IgD-negative memory B cell (primary cell): ENCODE results near the gene SMIM12. TPM values are rescaled to one million over a fixed set of nuclear protein-coding genes. Genes with fewer than 3 reads are reported as not detected.
"Not testable (repeated sequence)": the region's sequence is repeated elsewhere in the genome, so short reads cannot be mapped to it uniquely, and the experiment has no call there.

Experiments
- H3K27ac Mint-ChIP-seq, 3 donors: one replicate each; pipeline ENCODE4 v1.8.0; 2020 to 2022; ENCODE audit warnings: mild to moderate bottlenecking in 3 of 3, mixed read lengths in 3 of 3, moderate library complexity in 1 of 3
- H3K27me3 Mint-ChIP-seq: one replicate; pipeline ENCODE4 v1.8.0; 2021; ENCODE audit warnings: mixed read lengths
- H3K36me3 Mint-ChIP-seq: one replicate; pipeline ENCODE4 v1.8.0; 2020; ENCODE audit warnings: mild to moderate bottlenecking, mixed read lengths
- H3K4me1 Mint-ChIP-seq, 3 donors: one replicate each; pipeline ENCODE4 v1.8.0; 2020 to 2022; ENCODE audit warnings: mixed read lengths in 3 of 3, mild to moderate bottlenecking in 1 of 3
- H3K4me3 Mint-ChIP-seq, 4 donors: one replicate each; pipeline ENCODE4 v1.8.0; 2020 to 2022; ENCODE audit warnings: mild to moderate bottlenecking in 4 of 4, mixed read lengths in 4 of 4, moderate library complexity in 3 of 4
- H3K9me3 Mint-ChIP-seq, 3 donors: one replicate each; pipeline ENCODE4 v1.8.0; 2020 to 2021; ENCODE audit warnings: mixed read lengths in 3 of 3, mild to moderate bottlenecking in 1 of 3
- polyA plus RNA-seq: library from polyadenylated mRNA; unstranded; fragments of 300-500 nt; fragmentation: Illumina TruSeq; gene quantifications from one replicate; pipeline ENCODE4 v1.2.3, GENCODE V29; 2021

Gene SMIM12
- polyA plus RNA-seq, 1 donor from 2014 or later: 73.4 TPM

DNA sequence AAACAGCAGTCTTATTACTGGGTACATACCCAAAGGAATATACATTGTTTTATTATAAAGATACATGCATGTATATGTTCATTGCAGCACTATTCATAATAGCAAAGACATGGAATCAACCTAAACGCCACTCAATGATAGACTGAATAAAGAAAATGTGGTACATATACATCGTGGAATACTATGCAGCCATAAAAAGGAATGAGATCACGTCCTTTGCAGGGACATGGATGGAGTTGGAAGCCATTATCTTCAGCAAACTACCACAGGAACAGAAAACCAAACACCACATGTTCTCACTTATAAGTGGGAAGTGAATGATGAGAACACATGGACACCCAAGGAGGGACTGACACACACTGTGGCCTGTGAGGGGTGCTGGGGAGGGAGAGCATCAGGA lies 48.8 kb downstream of the SMIM12 start:
- not testable (repeated sequence) for H3K9me3 Mint-ChIP-seq, H3K27ac Mint-ChIP-seq, H3K4me3 Mint-ChIP-seq

DNA sequence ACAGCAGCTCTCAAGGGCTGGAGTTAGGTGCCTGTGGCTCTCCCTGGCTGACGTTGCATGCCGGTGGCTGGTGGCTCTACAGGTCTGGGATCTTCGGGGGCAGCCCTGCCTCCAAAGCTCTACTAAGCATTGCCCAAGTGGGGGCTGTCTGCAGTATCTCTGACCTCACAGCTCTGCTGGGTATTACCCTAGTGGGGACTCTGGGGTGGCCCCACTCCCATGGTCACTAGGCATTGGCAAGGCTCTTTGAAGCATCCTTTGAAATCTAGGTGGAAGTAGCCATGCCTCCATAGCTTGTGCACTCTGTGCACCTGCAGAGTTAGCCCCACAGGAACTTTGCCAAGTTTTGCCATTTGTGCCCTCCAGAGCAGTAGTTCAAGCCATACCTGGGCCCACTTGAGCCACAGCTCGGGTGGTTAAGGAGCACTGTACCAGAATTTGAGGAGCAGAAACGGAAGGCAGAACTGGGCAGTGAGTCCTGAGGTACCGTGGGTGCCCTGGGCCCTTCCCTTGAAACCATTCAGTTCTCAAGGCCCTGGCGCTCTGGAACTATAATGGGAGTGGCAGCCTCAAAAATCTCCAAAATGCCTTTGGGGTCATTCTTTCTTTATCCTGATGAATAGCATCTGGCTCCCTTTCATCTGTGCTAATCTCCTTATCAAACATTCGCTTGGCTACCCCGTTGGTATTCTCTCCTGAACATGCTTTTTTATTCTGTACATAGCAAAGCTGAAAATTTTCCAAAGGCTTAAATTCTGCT lies 51.3 kb downstream of the SMIM12 start:
- H3K27ac Mint-ChIP-seq: no peak overlapping the region
- no peaks in the 10 kb centered on the region for H3K27me3 Mint-ChIP-seq
- no peaks in the 10 kb centered on the region for H3K4me1 Mint-ChIP-seq
- no peak overlapping the region for H3K4me3 Mint-ChIP-seq
- H3K36me3 Mint-ChIP-seq: peaks cover 12% of the 10 kb centered on the region
- H3K9me3 Mint-ChIP-seq: peaks cover 2 to 18% (median 4%) of the 10 kb centered on the region in 3 donors

More for the DNA sequence above, 48.8 kb downstream of the SMIM12 start:
- not testable (repeated sequence) for H3K4me1 Mint-ChIP-seq, H3K27me3 Mint-ChIP-seq
- peaks cover 10% of the 10 kb centered on the region for H3K36me3 Mint-ChIP-seq

DNA sequence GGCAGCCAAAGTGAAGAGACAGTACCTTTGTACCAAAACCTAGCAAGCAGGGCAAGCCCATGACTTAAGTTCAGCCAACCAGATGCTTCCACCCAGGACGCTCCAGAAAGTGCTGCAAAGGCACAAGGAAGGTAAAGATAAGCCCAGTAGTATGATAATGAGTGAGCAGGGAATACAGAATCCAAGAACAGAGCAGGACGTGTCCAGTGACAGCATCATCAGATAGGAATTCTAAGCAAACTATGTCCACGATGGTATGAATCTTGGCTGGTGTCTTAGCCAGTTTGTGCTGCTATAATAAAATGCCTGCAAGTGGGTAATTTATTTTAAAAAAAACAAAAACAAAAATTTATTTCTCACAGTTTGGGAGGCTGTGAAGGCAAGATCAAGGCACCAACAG lies 53.2 kb downstream of the SMIM12 start:
- Mint-ChIP-seq H3K9me3 (peaks cover 2 to 18% (median 4%) of the 10 kb centered on the region in 3 donors), H3K27me3 (peaks cover 2% of the 10 kb centered on the region), H3K36me3 (peaks cover 12% of the 10 kb centered on the region), H3K4me1 (no peaks in the 10 kb centered on the region), H3K4me3 (no peak overlapping the region), H3K27ac (no peak overlapping the region)

DNA sequence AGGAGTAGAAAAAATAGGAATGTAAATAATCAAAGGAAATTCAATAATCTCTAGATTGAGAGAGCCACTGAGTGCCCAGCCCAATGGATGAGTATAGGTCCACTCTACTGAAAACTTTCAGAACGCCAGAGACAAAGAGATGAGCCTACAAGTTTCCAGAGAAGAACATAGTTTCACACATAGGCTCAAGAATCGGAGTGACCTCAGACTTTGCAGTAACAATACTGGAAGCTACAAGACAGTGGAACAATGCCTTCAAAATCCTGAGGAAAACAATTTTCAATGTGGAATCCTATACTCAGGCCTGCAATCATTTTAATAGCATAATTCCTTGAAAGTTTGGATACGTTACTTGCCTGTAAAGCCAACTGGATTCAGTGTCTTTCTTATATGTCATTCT lies 55.8 kb downstream of the SMIM12 start:
- no peak overlapping the region for H3K27ac Mint-ChIP-seq
- H3K9me3 Mint-ChIP-seq: peaks cover 0 to 13% (median 2%) of the 10 kb centered on the region in 3 donors
- peaks cover 2% of the 10 kb centered on the region for H3K27me3 Mint-ChIP-seq
- H3K4me1 Mint-ChIP-seq: no peaks in the 10 kb centered on the region
- peaks cover 10% of the 10 kb centered on the region for H3K36me3 Mint-ChIP-seq
- H3K4me3 Mint-ChIP-seq: no peak overlapping the region

Other genes with a start within 250 kb of the SMIM12 start
- not detected for gene GJB5, start 104.7 kb downstream of the SMIM12 start, polyA plus RNA-seq
- gene GJB4, start 100.0 kb downstream of the SMIM12 start, polyA plus RNA-seq: not detected
- not detected for gene GJB3, start 78.5 kb downstream of the SMIM12 start, polyA plus RNA-seq
- not detected for gene GJA4, start 66.8 kb downstream of the SMIM12 start, polyA plus RNA-seq
- 0.33 TPM for gene DLGAP3, start 69.9 kb upstream of the SMIM12 start, polyA plus RNA-seq
- gene TMEM35B, start 125.6 kb upstream of the SMIM12 start, polyA plus RNA-seq: 70.7 TPM
- 11.3 TPM for gene ZMYM6, start 172.2 kb upstream of the SMIM12 start, polyA plus RNA-seq
- gene ZMYM1, start 219.6 kb upstream of the SMIM12 start, polyA plus RNA-seq: 17.2 TPM